K562 (cell line): ENCODE measurements around the gene CHRDL2. TPM values are rescaled to one million over a fixed set of nuclear protein-coding genes. Genes with fewer than 3 reads are reported as not detected.
A peak's percentile ranks its signal among the peaks of the same experiment; 100 is the strongest.

ENCODE experiments used
- BRD4 ChIP-seq: fragments of 200-600 bp; sonication (generic); IDR thresholded peaks from 2 replicates; pipeline ENCODE4 v1.6.1; 2017; ENCODE audit warnings: inconsistent platforms
- FUS ChIP-seq: fragments of 200-400 bp; formaldehyde crosslinking; optimal IDR thresholded peaks from 2 replicates; pipeline ENCODE3; 2017; ENCODE audit warnings: low read depth, low read length
- MBD2 ChIP-seq: sonication (generic); IDR thresholded peaks from 2 replicates; pipeline ENCODE4 v1.6.1; 2016; ENCODE audit warnings: low read depth, borderline replicate concordance
- NRF1 ChIP-seq, 2 experiments: fragments of 450-650 bp; IDR thresholded peaks in 1 of 2; conservative IDR thresholded peaks in 1 of 2; 2 replicates each; pipeline ENCODE4 v1.6.1; 2014; ENCODE audit warnings: mild to moderate bottlenecking in 2 of 2
- TAF7 ChIP-seq: fragments of 450-650 bp; IDR thresholded peaks from 2 replicates; pipeline ENCODE4 v1.6.1; 2016; ENCODE audit warnings: missing genetic modification characterization, missing compliant biosample characterization
- ZNF174 ChIP-seq: fragments of 250-450 bp; sonication (Bioruptor Pico); IDR thresholded peaks from 2 replicates; pipeline ENCODE4 v1.4.0; 2020; ENCODE audit warnings: mild to moderate bottlenecking
- ZNF3 ChIP-seq: fragments of 250-450 bp; sonication (Bioruptor Pico); IDR thresholded peaks from 2 replicates; pipeline ENCODE4 v1.5.0; 2021; ENCODE audit warnings: mild to moderate bottlenecking, moderate library complexity
- ZNF41 ChIP-seq: fragments of 250-450 bp; sonication (Bioruptor Pico); conservative IDR thresholded peaks from 2 replicates; pipeline ENCODE4 v1.4.0; 2020; ENCODE audit warnings: mild to moderate bottlenecking
- polyA plus RNA-seq, 8 experiments: library from polyadenylated mRNA; depleted of rRNA in 4 of 8; stranded (reverse) in 5 of 8; unstranded in 3 of 8; fragments of >200 nt; fragmentation: Nextera tagmentation in 2 of 8; fragmentation: Illumina TruSeq in 1 of 8; extraction: Ambion mirVana in 2 of 8; extraction: Trizol in 1 of 8; gene quantifications; 2 replicates each; pipeline versions ENCODE4 v1.2.1 to v1.2.3, GENCODE V29; 2011 to 2014; ENCODE audit warnings: inconsistent platforms in 1 of 8, missing spikeins in 1 of 8
- total RNA-seq, 7 experiments: library from RNA; depleted of rRNA in 6 of 7; stranded (reverse); fragments of >200 nt in 6 of 7; fragmentation: Illumina TruSeq in 2 of 7; extraction: Trizol in 2 of 7; gene quantifications; 2 replicates each; pipeline versions ENCODE4 v1.2.1 to v1.2.3, GENCODE V29; 2011 to 2021; ENCODE audit warnings: low replicate concordance in 1 of 7
- TF ChIP-seq, protein P1 (sequence below): fragments of 450-650 bp; IDR thresholded peaks from one replicate; pipeline ENCODE4 v1.6.1; 2018; ENCODE audit warnings: mild to moderate bottlenecking, moderate library complexity; ENCODE audit not compliant: partially characterized antibody
- TF ChIP-seq, protein P2 (sequence below): fragments of 450-650 bp; IDR thresholded peaks from 2 replicates; pipeline ENCODE4 v1.7.1; 2018; ENCODE audit warnings: mild to moderate bottlenecking, low read depth; ENCODE audit not compliant: partially characterized antibody
- TF ChIP-seq, protein P3 (sequence below): sonication (generic); formaldehyde crosslinking; IDR thresholded peaks from 2 replicates; pipeline ENCODE4 v1.8.0; 2022; ENCODE audit warnings: mild to moderate bottlenecking, missing genetic modification reagents
- TF ChIP-seq, protein P4 (sequence below): fragments of 450-650 bp; formaldehyde crosslinking; IDR thresholded peaks from 2 replicates; pipeline ENCODE4 v1.4.0; 2020; ENCODE audit warnings: mild to moderate bottlenecking, moderate library complexity

CHRDL2 gene
- total and polyA plus RNA-seq, 9 of the 15 experiments (the other 6 are each of a cell fraction or from before 2014, with no cell fraction given), result not detected

DNA sequence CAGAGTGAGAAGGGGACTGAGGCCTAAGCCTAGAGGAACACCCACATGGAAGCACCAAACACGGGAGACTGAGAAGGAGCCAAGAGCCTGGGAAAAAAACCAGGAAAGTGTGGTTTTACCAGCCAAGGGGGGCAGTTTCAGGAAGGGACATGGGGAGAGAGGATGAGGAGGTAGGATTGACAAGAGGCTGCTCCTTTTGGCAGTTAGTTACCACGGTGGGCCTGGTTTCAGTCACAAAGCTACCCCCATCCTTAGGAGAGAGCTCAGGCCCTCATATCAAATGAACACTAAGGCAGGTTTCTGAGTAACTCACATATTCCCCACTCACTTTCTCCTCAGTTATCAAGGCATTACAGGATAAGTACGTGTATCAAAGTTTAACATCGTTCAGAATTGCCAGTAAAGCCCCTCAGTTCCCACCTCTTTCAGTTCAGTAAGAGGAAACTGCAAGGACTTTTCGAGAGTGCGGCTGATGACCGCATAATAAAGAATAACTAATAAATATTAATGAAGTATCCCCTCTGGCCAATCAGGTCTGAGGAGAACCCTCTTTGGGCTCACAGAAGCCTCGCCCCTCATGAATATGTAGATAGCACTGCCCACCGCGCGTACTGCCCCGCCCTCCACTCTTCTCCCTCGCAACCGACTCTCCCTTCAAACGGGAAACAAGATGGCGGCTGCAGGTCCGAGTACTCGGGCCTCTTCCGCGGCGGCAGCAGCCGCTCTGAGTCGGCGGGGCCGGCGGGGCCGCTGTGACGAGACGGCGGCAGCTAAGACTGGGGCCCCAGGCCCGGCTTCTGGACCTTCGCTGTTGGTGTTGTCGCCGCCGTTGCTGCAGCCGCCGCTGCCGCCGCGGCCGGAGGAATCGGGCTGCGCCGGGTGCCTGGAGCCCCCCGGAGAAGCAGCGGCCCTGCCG is 17.2 kb upstream of the CHRDL2 start, which contains the start of gene RNF169 (continued):
- TF ChIP-seq, protein P1, sequence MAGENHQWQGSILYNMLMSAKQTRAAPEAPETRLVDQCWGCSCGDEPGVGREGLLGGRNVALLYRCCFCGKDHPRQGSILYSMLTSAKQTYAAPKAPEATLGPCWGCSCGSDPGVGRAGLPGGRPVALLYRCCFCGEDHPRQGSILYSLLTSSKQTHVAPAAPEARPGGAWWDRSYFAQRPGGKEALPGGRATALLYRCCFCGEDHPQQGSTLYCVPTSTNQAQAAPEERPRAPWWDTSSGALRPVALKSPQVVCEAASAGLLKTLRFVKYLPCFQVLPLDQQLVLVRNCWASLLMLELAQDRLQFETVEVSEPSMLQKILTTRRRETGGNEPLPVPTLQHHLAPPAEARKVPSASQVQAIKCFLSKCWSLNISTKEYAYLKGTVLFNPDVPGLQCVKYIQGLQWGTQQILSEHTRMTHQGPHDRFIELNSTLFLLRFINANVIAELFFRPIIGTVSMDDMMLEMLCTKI, result no peak
- TF ChIP-seq, protein P2, sequence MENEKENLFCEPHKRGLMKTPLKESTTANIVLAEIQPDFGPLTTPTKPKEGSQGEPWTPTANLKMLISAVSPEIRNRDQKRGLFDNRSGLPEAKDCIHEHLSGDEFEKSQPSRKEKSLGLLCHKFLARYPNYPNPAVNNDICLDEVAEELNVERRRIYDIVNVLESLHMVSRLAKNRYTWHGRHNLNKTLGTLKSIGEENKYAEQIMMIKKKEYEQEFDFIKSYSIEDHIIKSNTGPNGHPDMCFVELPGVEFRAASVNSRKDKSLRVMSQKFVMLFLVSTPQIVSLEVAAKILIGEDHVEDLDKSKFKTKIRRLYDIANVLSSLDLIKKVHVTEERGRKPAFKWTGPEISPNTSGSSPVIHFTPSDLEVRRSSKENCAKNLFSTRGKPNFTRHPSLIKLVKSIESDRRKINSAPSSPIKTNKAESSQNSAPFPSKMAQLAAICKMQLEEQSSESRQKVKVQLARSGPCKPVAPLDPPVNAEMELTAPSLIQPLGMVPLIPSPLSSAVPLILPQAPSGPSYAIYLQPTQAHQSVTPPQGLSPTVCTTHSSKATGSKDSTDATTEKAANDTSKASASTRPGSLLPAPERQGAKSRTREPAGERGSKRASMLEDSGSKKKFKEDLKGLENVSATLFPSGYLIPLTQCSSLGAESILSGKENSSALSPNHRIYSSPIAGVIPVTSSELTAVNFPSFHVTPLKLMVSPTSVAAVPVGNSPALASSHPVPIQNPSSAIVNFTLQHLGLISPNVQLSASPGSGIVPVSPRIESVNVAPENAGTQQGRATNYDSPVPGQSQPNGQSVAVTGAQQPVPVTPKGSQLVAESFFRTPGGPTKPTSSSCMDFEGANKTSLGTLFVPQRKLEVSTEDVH, result no peak
- TF ChIP-seq NRF1 (conservative IDR thresholded peaks at IDR 0.05 in 1 of 2, IDR thresholded peaks at IDR 0.05 in 1 of 2), result peak; percentile 36 to 44; a peak in 2 of 4 replicates
- TF ChIP-seq ZNF41 (CRISPR knock-in tag), result no peak
- TF ChIP-seq, protein P3, sequence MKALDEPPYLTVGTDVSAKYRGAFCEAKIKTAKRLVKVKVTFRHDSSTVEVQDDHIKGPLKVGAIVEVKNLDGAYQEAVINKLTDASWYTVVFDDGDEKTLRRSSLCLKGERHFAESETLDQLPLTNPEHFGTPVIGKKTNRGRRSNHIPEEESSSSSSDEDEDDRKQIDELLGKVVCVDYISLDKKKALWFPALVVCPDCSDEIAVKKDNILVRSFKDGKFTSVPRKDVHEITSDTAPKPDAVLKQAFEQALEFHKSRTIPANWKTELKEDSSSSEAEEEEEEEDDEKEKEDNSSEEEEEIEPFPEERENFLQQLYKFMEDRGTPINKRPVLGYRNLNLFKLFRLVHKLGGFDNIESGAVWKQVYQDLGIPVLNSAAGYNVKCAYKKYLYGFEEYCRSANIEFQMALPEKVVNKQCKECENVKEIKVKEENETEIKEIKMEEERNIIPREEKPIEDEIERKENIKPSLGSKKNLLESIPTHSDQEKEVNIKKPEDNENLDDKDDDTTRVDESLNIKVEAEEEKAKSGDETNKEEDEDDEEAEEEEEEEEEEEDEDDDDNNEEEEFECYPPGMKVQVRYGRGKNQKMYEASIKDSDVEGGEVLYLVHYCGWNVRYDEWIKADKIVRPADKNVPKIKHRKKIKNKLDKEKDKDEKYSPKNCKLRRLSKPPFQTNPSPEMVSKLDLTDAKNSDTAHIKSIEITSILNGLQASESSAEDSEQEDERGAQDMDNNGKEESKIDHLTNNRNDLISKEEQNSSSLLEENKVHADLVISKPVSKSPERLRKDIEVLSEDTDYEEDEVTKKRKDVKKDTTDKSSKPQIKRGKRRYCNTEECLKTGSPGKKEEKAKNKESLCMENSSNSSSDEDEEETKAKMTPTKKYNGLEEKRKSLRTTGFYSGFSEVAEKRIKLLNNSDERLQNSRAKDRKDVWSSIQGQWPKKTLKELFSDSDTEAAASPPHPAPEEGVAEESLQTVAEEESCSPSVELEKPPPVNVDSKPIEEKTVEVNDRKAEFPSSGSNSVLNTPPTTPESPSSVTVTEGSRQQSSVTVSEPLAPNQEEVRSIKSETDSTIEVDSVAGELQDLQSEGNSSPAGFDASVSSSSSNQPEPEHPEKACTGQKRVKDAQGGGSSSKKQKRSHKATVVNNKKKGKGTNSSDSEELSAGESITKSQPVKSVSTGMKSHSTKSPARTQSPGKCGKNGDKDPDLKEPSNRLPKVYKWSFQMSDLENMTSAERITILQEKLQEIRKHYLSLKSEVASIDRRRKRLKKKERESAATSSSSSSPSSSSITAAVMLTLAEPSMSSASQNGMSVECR (CRISPR knock-in tag), result peak; percentile 46; the same call in 1 of the 2 replicates
- TF ChIP-seq TAF7 (tag), result peak; percentile 75
- 0 out of 2 replicates have a peak, but pooled peaks have one; percentile 39 for TF ChIP-seq BRD4
- peak; percentile 24; the same call in 1 of the 2 replicates for TF ChIP-seq MBD2
- TF ChIP-seq ZNF174, result no peak
- TF ChIP-seq, protein P4, sequence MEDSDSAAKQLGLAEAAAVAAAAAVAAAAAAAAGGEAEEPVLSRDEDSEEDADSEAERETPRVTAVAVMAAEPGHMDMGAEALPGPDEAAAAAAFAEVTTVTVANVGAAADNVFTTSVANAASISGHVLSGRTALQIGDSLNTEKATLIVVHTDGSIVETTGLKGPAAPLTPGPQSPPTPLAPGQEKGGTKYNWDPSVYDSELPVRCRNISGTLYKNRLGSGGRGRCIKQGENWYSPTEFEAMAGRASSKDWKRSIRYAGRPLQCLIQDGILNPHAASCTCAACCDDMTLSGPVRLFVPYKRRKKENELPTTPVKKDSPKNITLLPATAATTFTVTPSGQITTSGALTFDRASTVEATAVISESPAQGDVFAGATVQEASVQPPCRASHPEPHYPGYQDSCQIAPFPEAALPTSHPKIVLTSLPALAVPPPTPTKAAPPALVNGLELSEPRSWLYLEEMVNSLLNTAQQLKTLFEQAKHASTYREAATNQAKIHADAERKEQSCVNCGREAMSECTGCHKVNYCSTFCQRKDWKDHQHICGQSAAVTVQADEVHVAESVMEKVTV (CRISPR knock-in tag), result 0 out of 2 replicates have a peak, but pooled peaks have one; percentile 18
- TF ChIP-seq ZNF3 (CRISPR knock-in tag), result no peak
- peak; percentile 66 for TF ChIP-seq FUS
